Spleen (tissue), 7 donors: ENCODE measurements around the gene SPATA3.

Source experiments
- CTCF ChIP-seq, 11 experiments: fragments of 200-600 bp in 7 of 11; fragments of 450-650 bp in 4 of 11; sonication (generic) in 4 of 11; IDR thresholded peaks in 8 of 11; conservative IDR thresholded peaks in 3 of 11; 1 replicate in 7 of 11; 2 replicates in 4 of 11; pipeline versions ENCODE4 v1.4.0 to v1.8.0; 2016 to 2021; ENCODE audit warnings: antibody characterized with exemption in 11 of 11, inconsistent platforms in 4 of 11, mild to moderate bottlenecking in 1 of 11
- POLR2A ChIP-seq, 3 donors: fragments of 450-650 bp; IDR thresholded peaks; one replicate each; pipeline ENCODE4 v1.5.1; 2017; ENCODE audit warnings: antibody characterized with exemption in 3 of 3, mild to moderate bottlenecking in 1 of 3
- POLR2AphosphoS5 ChIP-seq, 3 donors: sonication (generic); formaldehyde crosslinking; IDR thresholded peaks; one replicate each; pipeline ENCODE4 v1.5.1; 2017; ENCODE audit warnings: antibody characterized with exemption in 3 of 3
- donor health status: DM: no; HTN: no; CAD: no; lungs with moderate emphysema.
- donor health status: DM: no; HTN: no; CAD: no.
- donor health status: DM: no; HTN: no; CAD: no.

GRCh38 chr2:231032575-231033140 lies 36.7 kb downstream of the SPATA3 start:
- TF ChIP-seq CTCF (IDR thresholded peaks at IDR 0.05 in 8 of 11, conservative IDR thresholded peaks at IDR 0.05 in 3 of 11), result no peak
- no peak for TF ChIP-seq POLR2A (IDR thresholded peaks at IDR 0.05)
- TF ChIP-seq POLR2AphosphoS5 (IDR thresholded peaks at IDR 0.05), result no peak
